Measurements from ENCODE around the gene C1orf198.

DNA sequence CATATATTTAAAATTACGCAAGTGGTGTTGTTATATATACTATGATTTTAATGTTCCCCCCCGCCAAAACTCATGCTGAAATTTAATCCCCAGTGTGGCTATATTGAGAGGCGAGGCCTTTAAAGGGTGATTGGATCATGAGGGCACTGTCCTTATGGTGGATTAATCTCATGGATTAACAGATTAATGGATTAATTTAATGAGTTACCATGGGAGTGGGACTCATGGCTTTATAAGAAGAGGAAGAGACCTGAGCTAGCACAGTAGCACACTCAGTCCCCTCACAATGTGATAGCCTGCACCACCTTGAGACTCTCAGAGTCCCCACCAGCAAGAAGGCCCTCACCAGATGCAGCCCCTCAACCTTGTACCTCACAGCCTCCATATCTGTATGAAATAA, 34.8 kb downstream of the C1orf198 start:
- TF ChIP-seq, protein P1, sequence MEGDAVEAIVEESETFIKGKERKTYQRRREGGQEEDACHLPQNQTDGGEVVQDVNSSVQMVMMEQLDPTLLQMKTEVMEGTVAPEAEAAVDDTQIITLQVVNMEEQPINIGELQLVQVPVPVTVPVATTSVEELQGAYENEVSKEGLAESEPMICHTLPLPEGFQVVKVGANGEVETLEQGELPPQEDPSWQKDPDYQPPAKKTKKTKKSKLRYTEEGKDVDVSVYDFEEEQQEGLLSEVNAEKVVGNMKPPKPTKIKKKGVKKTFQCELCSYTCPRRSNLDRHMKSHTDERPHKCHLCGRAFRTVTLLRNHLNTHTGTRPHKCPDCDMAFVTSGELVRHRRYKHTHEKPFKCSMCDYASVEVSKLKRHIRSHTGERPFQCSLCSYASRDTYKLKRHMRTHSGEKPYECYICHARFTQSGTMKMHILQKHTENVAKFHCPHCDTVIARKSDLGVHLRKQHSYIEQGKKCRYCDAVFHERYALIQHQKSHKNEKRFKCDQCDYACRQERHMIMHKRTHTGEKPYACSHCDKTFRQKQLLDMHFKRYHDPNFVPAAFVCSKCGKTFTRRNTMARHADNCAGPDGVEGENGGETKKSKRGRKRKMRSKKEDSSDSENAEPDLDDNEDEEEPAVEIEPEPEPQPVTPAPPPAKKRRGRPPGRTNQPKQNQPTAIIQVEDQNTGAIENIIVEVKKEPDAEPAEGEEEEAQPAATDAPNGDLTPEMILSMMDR (conservative IDR thresholded peaks at IDR 0.05): no peak
- no peak for TF ChIP-seq EZH2 (IDR thresholded peaks at IDR 0.05; ENCODE audit: low read depth)
